ENCODE results near the gene GBGT1.

- no peak for TF ChIP-seq CTCF (conservative IDR thresholded peaks at IDR 0.05 in 1 of 2, IDR thresholded peaks at IDR 0.05 in 1 of 2; ENCODE audit: extremely low read depth in 1 of 2, insufficient read depth in 1 of 2, low read depth in 1 of 2, low read length in 2 of 2)
- TF ChIP-seq EZH2 (IDR thresholded peaks at IDR 0.05; ENCODE audit: borderline replicate concordance, low read length) = no peak
These were observed 51.7 kb downstream of the GBGT1 start for GRCh38 chr9:133111808-133112662.
